Omental fat pad (tissue), 4 donors: ENCODE data around the gene UQCC2. TPM values are rescaled to one million over a fixed set of nuclear protein-coding genes. Genes with fewer than 3 reads are reported as not detected.

Experiments used
- ATAC-seq: fragments of 150-250 bp; one replicate; pipeline ENCODE4 v1.9.1; 2016; ENCODE audit warnings: mild to moderate bottlenecking, moderate library complexity; ENCODE audit not compliant: low FRiP score
- DNase-seq: peaks from one replicate; pipeline ENCODE4 v3.0.0-alpha.2; 2019; ENCODE audit warnings: low spot score
- total RNA-seq, 4 donors: library from RNA; depleted of rRNA; stranded (reverse); fragments of >200 nt; gene quantifications; one replicate each; pipeline ENCODE4 v1.1.0, GENCODE V29; 2016
- TF ChIP-seq, protein P1 (sequence below), 3 donors: fragments of 450-650 bp; IDR thresholded peaks; one replicate each; pipeline ENCODE4 v1.5.1; 2016 to 2017; ENCODE audit warnings: antibody characterized with exemption in 3 of 3, mild to moderate bottlenecking in 3 of 3, moderate library complexity in 2 of 3

The UQCC2 gene
- total RNA-seq, 4 donors from 2014 or later, result 10.4 to 19.6 (median 15.5) TPM

DNA sequence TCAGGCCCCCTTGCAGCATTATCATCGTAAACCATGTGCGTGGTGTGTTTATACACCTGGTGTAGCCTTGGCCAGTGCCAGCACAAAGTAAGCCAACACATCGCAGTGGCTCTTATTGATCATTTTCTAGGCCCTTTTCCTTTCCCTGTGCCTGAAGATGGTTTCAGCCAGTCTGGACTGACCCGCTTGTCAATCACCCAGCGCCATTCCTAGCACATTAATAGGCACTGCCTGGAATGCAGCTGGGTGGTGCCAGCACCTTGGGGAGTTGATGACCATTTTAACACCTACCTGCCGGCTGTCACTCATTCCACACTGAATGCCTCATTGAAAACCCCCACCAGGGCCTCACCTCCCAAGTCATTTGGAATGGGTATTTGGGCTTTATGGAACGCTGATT is 4.9 kb upstream of the UQCC2 start:
- TF ChIP-seq, protein P1, sequence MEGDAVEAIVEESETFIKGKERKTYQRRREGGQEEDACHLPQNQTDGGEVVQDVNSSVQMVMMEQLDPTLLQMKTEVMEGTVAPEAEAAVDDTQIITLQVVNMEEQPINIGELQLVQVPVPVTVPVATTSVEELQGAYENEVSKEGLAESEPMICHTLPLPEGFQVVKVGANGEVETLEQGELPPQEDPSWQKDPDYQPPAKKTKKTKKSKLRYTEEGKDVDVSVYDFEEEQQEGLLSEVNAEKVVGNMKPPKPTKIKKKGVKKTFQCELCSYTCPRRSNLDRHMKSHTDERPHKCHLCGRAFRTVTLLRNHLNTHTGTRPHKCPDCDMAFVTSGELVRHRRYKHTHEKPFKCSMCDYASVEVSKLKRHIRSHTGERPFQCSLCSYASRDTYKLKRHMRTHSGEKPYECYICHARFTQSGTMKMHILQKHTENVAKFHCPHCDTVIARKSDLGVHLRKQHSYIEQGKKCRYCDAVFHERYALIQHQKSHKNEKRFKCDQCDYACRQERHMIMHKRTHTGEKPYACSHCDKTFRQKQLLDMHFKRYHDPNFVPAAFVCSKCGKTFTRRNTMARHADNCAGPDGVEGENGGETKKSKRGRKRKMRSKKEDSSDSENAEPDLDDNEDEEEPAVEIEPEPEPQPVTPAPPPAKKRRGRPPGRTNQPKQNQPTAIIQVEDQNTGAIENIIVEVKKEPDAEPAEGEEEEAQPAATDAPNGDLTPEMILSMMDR (IDR thresholded peaks at IDR 0.05), result no peak

DNA sequence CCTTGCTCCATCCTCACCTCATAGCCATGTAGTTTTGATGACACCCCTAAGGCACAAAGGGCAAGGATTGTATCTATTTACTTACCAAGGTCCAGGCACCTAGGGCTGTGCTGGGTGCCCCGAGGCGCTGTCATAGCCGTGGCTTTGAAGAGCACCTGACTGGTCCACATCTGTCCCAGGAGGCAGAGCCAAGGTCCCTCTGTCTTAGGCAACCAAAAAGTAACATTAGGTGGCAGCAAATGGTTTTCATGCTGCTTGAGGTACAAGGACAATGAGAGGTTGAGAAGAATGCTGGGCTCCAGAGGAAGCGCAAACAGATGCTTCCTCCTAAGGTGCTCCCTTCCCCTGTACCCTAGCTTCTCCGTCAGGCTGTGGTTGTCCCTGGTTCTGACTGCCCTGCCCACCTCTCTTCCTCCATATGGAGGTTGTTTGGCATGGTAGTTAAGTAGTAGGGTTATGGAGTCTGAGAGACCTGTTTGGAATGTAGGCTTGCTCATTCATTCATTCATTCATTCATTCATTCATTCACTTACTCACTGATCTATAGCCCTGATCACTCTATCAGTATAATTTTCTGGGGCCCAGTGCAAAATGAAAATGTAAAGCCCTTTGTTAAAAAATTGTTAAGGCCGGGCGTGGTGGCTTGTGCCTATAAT is 3.0 kb upstream of the UQCC2 start:
- TF ChIP-seq, protein P1 (IDR thresholded peaks at IDR 0.05), result no peak
- ATAC-seq, result no peak
- no peak for DNase-seq

More for the DNA sequence above, 4.9 kb upstream of the UQCC2 start:
- ATAC-seq, result no peak
- no peak for DNase-seq

DNA sequence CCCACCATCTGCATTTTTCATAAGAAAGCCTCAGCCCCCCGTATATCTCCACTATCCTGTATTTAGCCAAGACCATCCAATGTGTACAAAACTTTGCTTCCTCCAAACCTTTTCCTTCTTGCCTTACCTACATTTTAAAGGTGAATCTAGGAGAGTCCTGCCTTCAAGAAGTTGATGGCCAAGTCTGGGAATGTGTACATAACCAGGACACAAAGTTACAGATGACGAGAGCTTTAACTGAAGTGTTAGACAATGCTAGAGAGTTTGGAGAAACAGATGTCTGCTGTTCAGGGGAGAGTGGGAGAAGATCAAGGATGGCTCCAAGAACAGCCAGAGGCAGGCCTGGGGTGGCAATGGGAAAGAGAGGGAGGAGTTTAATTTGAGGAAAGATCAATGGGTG is 2.3 kb upstream of the UQCC2 start:
- ATAC-seq, result no peak
- no peak for DNase-seq
- TF ChIP-seq, protein P1 (IDR thresholded peaks at IDR 0.05), result no peak

DNA sequence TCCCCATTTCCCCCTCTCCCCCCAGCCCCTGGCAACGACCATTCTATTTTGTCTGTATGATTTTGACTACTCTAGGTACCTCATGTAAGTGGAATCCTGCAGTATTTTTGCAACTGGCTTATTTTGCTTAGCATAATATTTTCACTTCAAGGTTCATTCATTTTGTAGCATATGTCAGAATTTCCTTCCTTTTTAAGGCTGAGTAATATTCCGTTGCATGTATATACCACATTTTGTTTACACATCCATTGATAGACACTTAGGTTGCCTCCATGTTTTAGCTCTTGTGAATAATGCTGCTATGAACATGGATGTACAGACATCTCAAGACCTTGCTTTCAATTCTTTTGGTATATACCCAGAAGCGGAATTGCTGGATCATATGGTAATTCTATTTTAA is 1.4 kb upstream of the UQCC2 start:
- TF ChIP-seq, protein P1 (IDR thresholded peaks at IDR 0.05), result no peak
- DNase-seq, result no peak
- no peak for ATAC-seq

DNA sequence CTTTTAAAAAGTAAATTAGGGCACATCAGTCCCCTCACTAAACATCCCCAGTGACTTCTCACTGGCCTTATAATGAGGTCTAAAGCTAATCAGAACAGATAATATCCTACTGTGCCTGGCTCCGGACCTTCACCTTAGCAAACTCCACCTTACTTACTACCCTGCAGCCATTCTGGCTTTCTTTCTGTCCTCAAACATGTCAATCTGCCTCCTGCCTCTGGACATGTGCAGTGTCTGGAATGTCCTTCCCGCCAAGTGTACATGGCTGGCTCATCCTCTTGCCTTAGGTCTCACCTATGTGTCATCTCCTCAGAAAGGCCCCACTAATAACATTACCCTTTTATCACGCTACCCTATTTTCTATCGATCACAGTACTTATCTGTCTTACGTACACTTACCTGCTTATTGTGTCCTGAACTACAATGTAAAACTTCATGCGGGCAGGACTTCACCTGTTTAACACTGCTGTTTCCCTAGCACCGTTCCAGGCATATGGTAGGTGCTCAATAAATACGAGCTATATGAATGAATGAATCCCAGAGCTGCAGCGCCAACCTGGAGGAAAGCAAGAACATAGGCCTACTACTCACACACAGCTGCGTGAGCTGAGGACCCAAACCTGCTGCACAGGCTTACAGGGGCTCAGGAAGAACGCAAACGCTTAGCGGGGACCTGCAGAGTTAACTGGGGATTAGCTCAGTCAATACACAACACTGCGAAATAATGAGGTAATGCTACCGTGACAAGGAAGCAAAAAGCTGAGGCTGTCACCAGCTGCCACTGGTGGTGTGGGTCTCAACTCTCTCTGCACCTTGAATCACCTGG is 991 bp downstream of the UQCC2 start:
- TF ChIP-seq, protein P1 (IDR thresholded peaks at IDR 0.05), result no peak
- DNase-seq (no peak), ATAC-seq (no peak)

DNA sequence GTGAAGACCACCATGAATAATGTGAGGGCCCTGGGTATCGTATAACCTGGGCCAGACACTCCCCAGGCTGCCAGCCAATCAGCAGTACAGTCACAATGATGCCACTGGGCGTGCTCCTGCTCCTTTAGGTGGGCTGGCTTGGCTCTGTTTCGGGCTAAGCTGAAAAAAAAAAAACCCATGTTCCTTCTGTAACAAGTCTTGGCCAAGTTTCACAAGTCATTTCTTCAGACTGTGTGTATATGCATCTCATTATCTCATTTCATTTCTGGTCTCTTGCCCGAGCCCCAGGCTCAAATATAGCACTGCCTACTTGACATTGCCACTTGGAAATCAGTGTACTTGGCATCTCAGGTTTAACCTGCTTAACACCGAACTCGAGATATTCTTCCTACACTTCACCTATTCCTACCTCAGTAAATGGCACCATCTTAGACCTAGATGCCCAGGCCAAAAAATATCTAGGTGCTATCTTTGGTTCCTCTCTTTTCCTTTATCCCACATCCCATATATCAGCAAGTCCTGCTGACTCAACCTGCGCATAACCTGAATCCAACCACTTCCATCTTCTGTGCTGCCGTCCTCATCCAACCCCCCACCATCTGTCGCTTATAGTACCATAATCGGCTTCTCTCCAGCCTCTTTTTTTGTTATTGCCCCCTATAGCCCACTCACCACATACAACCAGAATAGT is 1.8 kb downstream of the UQCC2 start:
- ATAC-seq (no peak), DNase-seq (no peak)
- TF ChIP-seq, protein P1 (IDR thresholded peaks at IDR 0.05), result no peak
